ENCODE results near the gene PTPN3.

GRCh38 chr9:109481856-109482255 is 16.3 kb downstream of the PTPN3 start:
- TF ChIP-seq CHD4 (IDR thresholded peaks at IDR 0.05) (no peak), NFYB (IDR thresholded peaks at IDR 0.05; ENCODE audit: insufficient read depth, low read depth, low read length) (no peak), USF2 (IDR thresholded peaks at IDR 0.05; ENCODE audit: borderline replicate concordance, low read depth, low read length) (no peak), CREB1 (IDR thresholded peaks at IDR 0.05; ENCODE audit: low read depth) (no peak), PML (IDR thresholded peaks at IDR 0.05; ENCODE audit: low read length) (no peak), POLR2A (IDR thresholded peaks at IDR 0.05; ENCODE audit: low read depth, low read length) (no peak), CTCF (IDR thresholded peaks at IDR 0.05 in 2 of 3, conservative IDR thresholded peaks at IDR 0.05 in 1 of 3; ENCODE audit: control insufficient read depth in 2 of 3, extremely low read depth in 1 of 3, insufficient read depth in 1 of 3, low read depth in 3 of 3, low read length in 3 of 3) (no peak), EP300 (IDR thresholded peaks at IDR 0.05; ENCODE audit: borderline replicate concordance in 1 of 2, control insufficient read depth in 1 of 2, low read depth in 2 of 2, low read length in 2 of 2) (no peak), CBX5 (IDR thresholded peaks at IDR 0.05; ENCODE audit: low read depth) (no peak), ZNF274 (IDR thresholded peaks at IDR 0.05; ENCODE audit: insufficient read depth, insufficient read length) (no peak), REST (IDR thresholded peaks at IDR 0.05; ENCODE audit: low read depth, low read length) (no peak)

All from GM12878 (cell line).